PC-3 (cell line): ENCODE measurements around the gene POLD2.

Experiments used
- CTCF ChIP-seq: fragments of 300-600 bp; sonication (generic); conservative IDR thresholded peaks from 2 replicates; pipeline ENCODE4 v1.5.1; 2017; ENCODE audit warnings: antibody characterized with exemption, low read depth, mild to moderate bottlenecking, low read length
- EZH2 ChIP-seq: fragments of 300-600 bp; sonication (generic); IDR thresholded peaks from one replicate; pipeline ENCODE4 v1.6.1; 2017; ENCODE audit warnings: antibody characterized with exemption, mild to moderate bottlenecking, low read length; ENCODE audit not compliant: unreplicated experiment

GRCh38 chr7:44120395-44120794 lies 3.0 kb downstream of the POLD2 start:
- TF ChIP-seq CTCF (no peak), EZH2 (no peak)
